Thoracic aorta (tissue), 2 donors: ENCODE data around the gene ELAVL1. TPM values are rescaled to one million over a fixed set of nuclear protein-coding genes. Genes with fewer than 3 reads are reported as not detected.

Experiments used
- ATAC-seq: fragments of 150-250 bp; one replicate; pipeline ENCODE4 v1.8.0; 2017; ENCODE audit warnings: low read depth; ENCODE audit not compliant: insufficient number of reproducible peaks, low FRiP score
- DNase-seq: peaks from one replicate; pipeline ENCODE4 v3.0.0-alpha.2; 2020; ENCODE audit warnings: low spot score
- H3K27ac ChIP-seq, 2 donors: fragments of 200-600 bp; sonication (generic); 1 replicate in 1 of 2; 2 replicates in 1 of 2; pipeline ENCODE4 v1.5.1; 2016; ENCODE audit warnings: mild to moderate bottlenecking in 2 of 2, moderate library complexity in 2 of 2
- H3K27me3 ChIP-seq: fragments of 200-600 bp; sonication (generic); replicated peaks from 2 replicates; pipeline ENCODE4 v1.6.0; 2016; ENCODE audit warnings: mild to moderate bottlenecking; ENCODE audit not compliant: insufficient read depth
- H3K36me3 ChIP-seq: fragments of 200-600 bp; sonication (generic); one replicate; pipeline ENCODE4 v1.5.1; 2016
- H3K4me1 ChIP-seq, 2 donors: fragments of 200-600 bp; sonication (generic); 1 replicate in 1 of 2; 2 replicates in 1 of 2; pipeline versions ENCODE4 v1.5.1 to v1.6.0; 2016; ENCODE audit warnings: low read depth in 2 of 2, mild to moderate bottlenecking in 1 of 2; ENCODE audit not compliant: control insufficient read depth in 1 of 2
- H3K4me3 ChIP-seq: fragments of 200-600 bp; sonication (generic); 2 replicates; pipeline ENCODE4 v1.5.1; 2016; ENCODE audit warnings: mild to moderate bottlenecking
- H3K9me3 ChIP-seq: fragments of 200-600 bp; sonication (generic); 2 replicates; pipeline ENCODE4 v1.5.1; 2016
- total RNA-seq, 2 donors: library from RNA; depleted of rRNA; stranded (reverse); fragments of >200 nt; gene quantifications; one replicate each; pipeline versions ENCODE4 v1.1.0 to v1.2.3, GENCODE V29; 2016
- TF ChIP-seq, protein P1 (sequence below): fragments of 200-600 bp; sonication (generic); IDR thresholded peaks from one replicate; pipeline ENCODE4 v1.5.1; 2019; ENCODE audit warnings: antibody characterized with exemption

The ELAVL1 gene
- total RNA-seq, 2 donors from 2014 or later, result 33.6 to 39.2 TPM

DNA sequence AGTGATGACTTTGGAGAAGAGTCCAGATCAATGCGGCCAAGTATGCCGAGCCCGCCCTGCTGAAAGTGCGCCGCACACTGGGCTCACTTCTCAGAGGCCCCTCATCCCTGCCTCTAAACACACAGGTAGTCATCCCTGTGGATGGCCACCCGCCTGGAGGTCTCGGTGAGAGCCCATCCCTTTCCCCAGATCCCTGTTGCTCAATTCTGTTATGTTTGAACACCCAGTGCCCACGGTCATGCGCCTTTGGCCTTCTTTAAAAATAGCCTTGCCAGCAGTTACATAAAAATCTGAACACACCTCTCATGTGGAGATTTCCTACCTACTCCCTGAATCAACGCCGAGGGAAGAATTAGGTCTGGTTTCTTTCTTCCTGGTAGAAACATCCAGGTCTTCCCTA is 11.9 kb downstream of the ELAVL1 start:
- DNase-seq (no peak), ATAC-seq (no peak)
- no peaks in the 10 kb centered on the region for H3K9me3 ChIP-seq
- TF ChIP-seq, protein P1, sequence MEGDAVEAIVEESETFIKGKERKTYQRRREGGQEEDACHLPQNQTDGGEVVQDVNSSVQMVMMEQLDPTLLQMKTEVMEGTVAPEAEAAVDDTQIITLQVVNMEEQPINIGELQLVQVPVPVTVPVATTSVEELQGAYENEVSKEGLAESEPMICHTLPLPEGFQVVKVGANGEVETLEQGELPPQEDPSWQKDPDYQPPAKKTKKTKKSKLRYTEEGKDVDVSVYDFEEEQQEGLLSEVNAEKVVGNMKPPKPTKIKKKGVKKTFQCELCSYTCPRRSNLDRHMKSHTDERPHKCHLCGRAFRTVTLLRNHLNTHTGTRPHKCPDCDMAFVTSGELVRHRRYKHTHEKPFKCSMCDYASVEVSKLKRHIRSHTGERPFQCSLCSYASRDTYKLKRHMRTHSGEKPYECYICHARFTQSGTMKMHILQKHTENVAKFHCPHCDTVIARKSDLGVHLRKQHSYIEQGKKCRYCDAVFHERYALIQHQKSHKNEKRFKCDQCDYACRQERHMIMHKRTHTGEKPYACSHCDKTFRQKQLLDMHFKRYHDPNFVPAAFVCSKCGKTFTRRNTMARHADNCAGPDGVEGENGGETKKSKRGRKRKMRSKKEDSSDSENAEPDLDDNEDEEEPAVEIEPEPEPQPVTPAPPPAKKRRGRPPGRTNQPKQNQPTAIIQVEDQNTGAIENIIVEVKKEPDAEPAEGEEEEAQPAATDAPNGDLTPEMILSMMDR, result no peak
- H3K27me3 ChIP-seq, result no peaks in the 10 kb centered on the region
- H3K36me3 ChIP-seq, result peaks cover 23% of the 10 kb centered on the region
- no peak overlapping the region for H3K4me3 ChIP-seq
- H3K27ac ChIP-seq, result no peak overlapping the region
- peaks cover 0 to 10% of the 10 kb centered on the region in 2 donors for H3K4me1 ChIP-seq

DNA sequence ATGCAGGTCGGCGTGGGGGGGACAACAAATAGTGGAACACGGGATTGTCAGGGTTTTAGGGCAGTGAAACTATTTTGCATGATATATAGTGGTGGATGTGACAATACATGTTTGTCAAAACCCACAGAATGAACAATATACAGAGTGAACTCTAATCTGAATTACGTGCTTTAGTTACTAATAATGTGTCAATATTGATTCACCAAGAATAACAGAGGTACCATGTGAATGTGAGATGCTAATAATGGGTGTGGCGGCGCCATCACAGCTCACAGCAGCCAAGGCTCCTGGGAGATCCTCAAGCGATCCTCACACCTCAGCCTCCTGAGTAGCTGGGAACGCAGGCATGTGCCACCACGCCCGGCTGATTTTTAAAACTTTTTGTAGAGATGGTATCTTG is 12.9 kb downstream of the ELAVL1 start:
- Histone ChIP-seq H3K4me1 (peaks cover under 1 to 12% of the 10 kb centered on the region in 2 donors), H3K36me3 (peaks cover 23% of the 10 kb centered on the region), H3K4me3 (no peak overlapping the region), H3K27ac (no peak overlapping the region), H3K27me3 (no peaks in the 10 kb centered on the region), H3K9me3 (no peaks in the 10 kb centered on the region)
- no peak for DNase-seq
- TF ChIP-seq, protein P1, result no peak
- no peak for ATAC-seq

DNA sequence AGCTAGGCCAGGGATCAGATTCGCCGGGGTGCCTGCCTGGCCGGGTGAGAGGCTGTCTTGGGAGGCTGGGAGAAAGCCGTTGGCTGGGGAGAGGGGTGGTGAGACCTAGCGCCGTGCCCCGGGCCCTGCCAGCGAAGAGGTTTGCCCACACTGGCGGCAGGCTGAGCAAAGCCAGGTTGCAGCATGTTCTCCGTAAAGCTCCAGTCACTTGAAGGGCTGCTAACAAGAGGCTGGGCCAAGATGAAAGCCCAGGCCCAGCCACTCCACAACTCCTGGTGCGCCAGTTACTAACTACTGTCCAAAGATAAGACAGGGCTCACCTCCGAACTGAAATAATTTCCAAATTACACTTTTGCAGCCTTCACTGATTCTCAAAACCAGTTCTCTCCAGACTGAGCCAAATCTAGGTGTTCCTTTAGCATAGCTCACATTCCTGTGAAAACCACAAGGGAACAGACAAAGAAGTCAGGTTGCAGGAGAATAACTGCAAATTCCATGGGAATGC is 16.3 kb downstream of the ELAVL1 start:
- ATAC-seq, result no peak
- Histone ChIP-seq H3K9me3 (no peaks in the 10 kb centered on the region), H3K36me3 (peaks cover 31% of the 10 kb centered on the region), H3K27ac (no peak overlapping the region), H3K4me1 (peaks cover 5 to 18% of the 10 kb centered on the region in 2 donors), H3K4me3 (no peak overlapping the region), H3K27me3 (no peaks in the 10 kb centered on the region)
- DNase-seq, result no peak
- TF ChIP-seq, protein P1, result no peak

DNA sequence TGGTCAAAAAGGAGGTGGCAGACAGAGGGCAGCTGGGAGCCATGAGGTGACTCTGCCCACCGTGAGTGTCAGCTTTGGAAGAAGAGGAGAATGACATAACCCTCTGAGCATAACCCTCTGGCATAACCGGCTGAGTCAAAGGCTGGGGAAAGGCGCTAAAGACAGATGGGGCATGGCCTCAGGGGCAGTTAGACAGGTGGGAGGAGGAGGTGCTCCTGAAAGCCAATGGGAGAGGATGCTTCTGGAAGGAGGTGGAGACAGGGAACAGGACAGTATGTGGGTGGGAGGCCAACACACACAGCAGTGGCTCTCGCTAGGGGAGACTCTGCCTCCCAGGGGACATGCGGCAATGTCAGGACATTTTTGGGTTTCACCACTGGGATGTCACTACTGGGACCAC is 17.1 kb downstream of the ELAVL1 start:
- Histone ChIP-seq H3K36me3 (peaks cover 38% of the 10 kb centered on the region), H3K27ac (no peak overlapping the region), H3K9me3 (no peaks in the 10 kb centered on the region), H3K4me1 (peaks cover 5 to 10% of the 10 kb centered on the region in 2 donors), H3K4me3 (no peak overlapping the region), H3K27me3 (no peaks in the 10 kb centered on the region)
- DNase-seq (no peak), ATAC-seq (no peak)
- TF ChIP-seq, protein P1, result no peak

DNA sequence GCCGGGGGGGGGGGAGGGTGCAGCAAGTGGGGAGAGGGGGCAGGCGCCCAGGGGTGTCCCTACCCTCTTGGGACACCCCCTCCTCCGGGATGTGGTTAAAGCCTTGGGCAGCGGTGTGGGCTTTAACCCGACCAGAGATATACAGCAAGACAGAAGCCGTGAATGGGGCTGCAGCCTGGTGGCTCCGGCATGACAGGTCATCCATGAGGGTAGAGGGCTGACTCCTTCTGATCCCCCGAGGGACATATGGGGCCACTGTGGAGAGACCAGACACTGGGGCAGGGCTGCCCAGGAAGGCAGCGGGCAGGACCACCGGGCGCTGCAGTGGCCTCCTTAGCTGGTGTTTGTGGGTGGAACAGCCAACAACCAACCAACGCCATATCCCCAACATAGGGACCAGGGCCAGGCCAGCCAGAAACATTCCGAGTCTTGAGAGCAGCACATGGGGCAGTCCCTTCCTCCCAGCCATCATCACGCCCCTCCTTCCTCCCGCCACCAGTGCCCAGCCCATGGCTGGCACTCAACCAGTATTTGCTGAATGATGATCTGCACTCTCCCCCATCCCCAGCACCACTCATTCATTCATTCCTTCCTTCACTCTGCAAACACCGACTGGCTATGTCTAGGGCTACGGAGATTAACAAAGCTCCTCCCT is 18.2 kb downstream of the ELAVL1 start:
- Histone ChIP-seq H3K4me3 (no peak overlapping the region), H3K9me3 (no peaks in the 10 kb centered on the region), H3K36me3 (peaks cover 41% of the 10 kb centered on the region), H3K4me1 (peaks cover 5 to 8% of the 10 kb centered on the region in 2 donors), H3K27me3 (no peaks in the 10 kb centered on the region), H3K27ac (no peak overlapping the region)
- DNase-seq, result no peak
- TF ChIP-seq, protein P1, result no peak
- ATAC-seq, result no peak
